Adrenal gland (tissue), 5 donors: ENCODE data around the gene LRRC59.

Experiments
- CTCF ChIP-seq, 6 experiments: fragments of 450-650 bp in 4 of 6; fragments of 200-600 bp in 2 of 6; sonication (generic) in 1 of 6; IDR thresholded peaks; 1 replicate in 5 of 6; 2 replicates in 1 of 6; pipeline versions ENCODE4 v1.5.1 to v1.8.0; 2016 to 2021; ENCODE audit warnings: antibody characterized with exemption in 6 of 6, mild to moderate bottlenecking in 2 of 6, moderate library complexity in 1 of 6
- POLR2A ChIP-seq, 2 donors: fragments of 450-650 bp; IDR thresholded peaks; one replicate each; pipeline ENCODE4 v1.6.1; 2017; ENCODE audit warnings: antibody characterized with exemption in 2 of 2, mild to moderate bottlenecking in 2 of 2, moderate library complexity in 1 of 2
- donor health status: DM: no; HTN: no; CAD: no.

GRCh38 chr17:50432125-50432762 lies 34.9 kb upstream of the LRRC59 start:
- no peak for TF ChIP-seq CTCF (IDR thresholded peaks at IDR 0.05)
- no peak for TF ChIP-seq POLR2A (IDR thresholded peaks at IDR 0.05)
